Measurements from ENCODE around the gene LEO1. TPM values are rescaled to one million over a fixed set of nuclear protein-coding genes. Genes with fewer than 3 reads are reported as not detected.
"Not testable (repeated sequence)": the region's sequence is repeated elsewhere in the genome, so short reads cannot be mapped to it uniquely, and the experiment has no call there.

Gene LEO1
- total RNA-seq, 2 donors from 2014 or later, result 9.1 to 10.0 TPM

DNA sequence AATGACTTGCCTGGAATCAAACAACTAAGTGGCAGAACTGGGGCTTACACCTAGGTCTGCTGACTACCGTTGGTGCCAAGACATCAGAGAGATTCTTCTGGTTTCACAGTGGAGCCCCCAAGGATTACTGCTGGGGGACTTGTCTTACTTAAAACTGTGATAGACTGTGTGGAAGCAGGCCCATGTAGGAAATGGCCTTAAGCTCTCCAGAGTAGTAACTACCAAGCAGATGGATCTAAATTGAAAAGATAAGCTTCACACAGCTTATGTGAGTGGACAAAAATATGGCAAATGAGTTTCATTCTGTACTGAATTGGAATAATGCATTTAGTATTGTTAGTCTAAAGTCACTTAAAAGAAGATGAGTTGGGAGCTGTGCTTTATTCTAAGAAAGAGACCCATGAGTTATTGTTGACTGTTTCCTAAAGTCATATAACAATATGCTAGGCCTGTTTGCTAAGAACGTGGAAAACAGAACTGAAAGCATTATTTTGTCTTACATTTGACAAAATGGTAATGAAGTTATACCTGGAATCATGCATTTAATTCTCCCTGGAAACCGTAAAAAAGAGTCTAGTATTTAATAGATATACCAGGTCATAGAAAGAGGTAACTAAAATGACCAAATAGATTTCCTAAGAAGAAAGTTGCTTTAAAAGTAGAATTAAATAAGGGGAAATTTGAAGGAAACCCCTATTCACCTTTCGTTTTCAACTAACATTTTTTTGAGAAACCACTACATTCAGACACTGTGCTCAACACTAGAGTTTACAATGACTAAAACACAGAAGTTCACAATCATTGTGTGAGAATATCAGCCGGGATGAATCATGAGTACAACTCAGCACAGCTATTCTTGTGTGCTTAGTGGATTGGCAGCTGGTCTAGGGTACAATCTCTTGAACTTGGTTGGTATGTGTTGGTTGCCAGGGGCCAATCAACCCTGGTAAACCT lies 34.4 kb upstream of the LEO1 start:
- intact Hi-C loops (cut with DNase I), result no loop called here
- no peak for DNase-seq (ENCODE audit: low spot score)

GRCh38 chr15:52004806-52005205 lies 33.2 kb upstream of the LEO1 start:
- intact Hi-C loops (cut with DNase I), result no loop called here
- no peak for DNase-seq (ENCODE audit: low spot score)

DNA sequence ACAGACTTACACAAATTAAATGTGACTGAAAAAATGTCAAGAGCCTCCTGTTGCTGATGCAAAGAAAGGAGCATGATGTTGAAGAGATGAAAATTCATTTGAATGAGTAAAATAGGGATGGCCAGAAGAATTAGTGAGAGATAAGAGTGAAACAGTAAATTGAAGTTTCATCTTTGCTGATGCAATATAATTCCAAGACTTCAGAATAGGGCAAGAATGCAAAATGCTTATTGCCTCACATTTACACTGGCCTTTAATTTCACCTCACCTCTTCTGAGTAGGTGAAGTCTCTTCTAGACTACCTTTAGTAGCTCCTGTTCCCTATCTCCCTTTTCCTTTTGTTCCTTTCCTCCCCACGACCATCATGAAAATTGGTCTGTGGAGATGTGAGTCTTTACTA lies 32.1 kb upstream of the LEO1 start:
- no peak for DNase-seq (ENCODE audit: low spot score)
- intact Hi-C loops (cut with DNase I), result no loop called here

GRCh38 chr15:52003089-52003488 lies 31.5 kb upstream of the LEO1 start:
- not testable (repeated sequence) for DNase-seq (ENCODE audit: low spot score)

GRCh38 chr15:52002351-52002750 lies 30.8 kb upstream of the LEO1 start:
- intact Hi-C loops (cut with DNase I), result no loop called here
- no peak for DNase-seq (ENCODE audit: low spot score)

More at GRCh38 chr15:52003089-52003488, 31.5 kb upstream of the LEO1 start:
- intact Hi-C loops (cut with DNase I), result not testable (repeated sequence)

DNA sequence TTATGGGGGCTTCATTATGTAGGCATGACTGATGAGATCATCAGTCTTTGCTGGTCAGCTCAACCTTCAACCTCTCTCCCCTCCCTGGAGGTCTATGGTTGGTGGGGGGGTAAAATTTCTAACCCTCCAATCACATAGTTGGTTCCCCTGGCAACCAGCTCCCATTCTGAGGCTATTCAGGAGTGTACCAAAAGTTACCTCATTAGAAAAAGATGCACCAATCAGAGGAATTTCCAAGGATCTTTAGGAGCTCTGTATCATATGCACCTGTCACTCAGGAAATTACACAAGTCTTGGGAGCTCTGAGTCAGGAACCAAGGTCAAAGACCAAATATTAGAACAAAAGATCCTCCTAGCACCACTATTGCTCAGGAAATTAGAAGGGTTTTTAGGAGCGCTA lies 21.4 kb upstream of the LEO1 start:
- intact Hi-C loops (cut with DNase I), result no loop called here
- no peak for DNase-seq (ENCODE audit: low spot score)

DNA sequence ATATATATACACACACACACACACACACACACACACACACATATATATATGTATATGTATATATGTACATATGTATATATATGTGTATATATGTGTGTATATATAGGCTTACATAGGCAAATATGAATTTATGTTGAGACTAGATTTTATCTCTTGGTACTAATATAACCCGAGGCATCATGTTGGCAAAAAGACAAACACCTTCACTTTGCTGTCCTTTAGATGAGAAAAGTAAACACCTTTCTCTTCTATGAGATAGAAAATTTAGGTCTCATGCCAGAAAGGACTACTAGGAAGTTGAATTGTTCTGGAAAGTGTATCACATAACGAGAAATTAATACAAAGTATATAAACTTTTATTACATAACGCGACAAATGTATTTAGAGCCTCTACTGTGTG lies 19.6 kb upstream of the LEO1 start:
- DNase-seq (ENCODE audit: low spot score), result no peak
- intact Hi-C loops (cut with DNase I), result no loop called here

DNA sequence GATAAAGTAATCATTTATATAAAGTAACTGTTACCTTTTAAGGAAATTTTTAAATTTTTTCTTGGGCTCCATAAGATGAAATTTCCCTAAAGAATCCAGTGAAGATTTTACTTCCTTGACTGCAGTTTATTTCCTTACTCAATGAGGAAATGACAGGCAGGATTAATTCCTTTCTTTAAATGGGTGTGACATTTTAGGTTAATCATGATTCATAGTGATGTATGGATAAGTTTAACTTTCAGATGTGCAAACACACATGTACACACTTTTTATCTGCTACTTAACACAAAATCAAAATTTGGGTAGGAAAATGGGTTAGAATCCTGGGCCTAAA lies 11.2 kb upstream of the LEO1 start:
- no peak for DNase-seq (ENCODE audit: low spot score)
- intact Hi-C loops (cut with DNase I), result no loop called here

DNA sequence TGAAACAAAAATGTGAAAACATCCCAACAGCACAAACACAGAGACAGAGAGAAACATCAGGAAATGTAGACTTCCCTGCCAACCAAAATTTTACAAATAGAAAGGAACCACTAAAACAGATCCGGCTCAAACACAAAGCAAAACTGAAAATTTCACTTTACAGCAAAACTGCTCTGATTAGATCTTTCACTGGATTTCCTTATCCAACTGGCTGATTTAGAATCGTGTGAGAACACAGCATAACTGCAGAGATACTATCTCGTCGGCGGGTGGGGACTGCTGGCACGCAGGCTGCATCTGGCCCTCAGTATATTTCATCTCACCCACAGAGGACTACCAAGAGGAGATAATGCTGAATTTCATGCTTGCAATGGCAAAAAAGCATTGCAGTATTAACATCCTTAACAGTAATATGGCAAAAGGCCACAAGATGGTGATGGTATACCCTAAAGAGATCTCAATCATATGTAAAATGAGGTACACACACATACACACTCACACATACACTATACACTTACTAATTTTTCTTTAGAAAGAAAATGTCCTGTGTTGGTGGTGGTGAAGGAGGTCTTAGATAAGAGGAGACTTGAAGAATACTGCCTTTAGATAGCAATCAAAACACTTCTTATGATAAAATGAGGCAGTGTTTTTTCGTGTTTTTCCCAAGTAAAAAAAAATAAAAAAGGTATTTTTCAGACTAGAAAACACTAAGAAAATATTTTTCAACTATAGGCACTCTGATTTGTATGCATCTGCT lies 10.6 kb upstream of the LEO1 start:
- intact Hi-C loops (cut with DNase I), result no loop called here
- no peak for DNase-seq (ENCODE audit: low spot score)

GRCh38 chr15:51973775-51974174 lies 2.2 kb upstream of the LEO1 start:
- intact Hi-C loops (cut with DNase I), result no loop called here
- DNase-seq (ENCODE audit: low spot score), result no peak

GRCh38 chr15:51973220-51973619 lies 1.6 kb upstream of the LEO1 start:
- DNase-seq (ENCODE audit: low spot score), result no peak
- intact Hi-C loops (cut with DNase I), result no loop called here

GRCh38 chr15:51971032-51971374 lies 575 bp downstream of the LEO1 start:
- intact Hi-C loops (cut with DNase I), result no loop called here
- no peak for DNase-seq (ENCODE audit: low spot score)

DNA sequence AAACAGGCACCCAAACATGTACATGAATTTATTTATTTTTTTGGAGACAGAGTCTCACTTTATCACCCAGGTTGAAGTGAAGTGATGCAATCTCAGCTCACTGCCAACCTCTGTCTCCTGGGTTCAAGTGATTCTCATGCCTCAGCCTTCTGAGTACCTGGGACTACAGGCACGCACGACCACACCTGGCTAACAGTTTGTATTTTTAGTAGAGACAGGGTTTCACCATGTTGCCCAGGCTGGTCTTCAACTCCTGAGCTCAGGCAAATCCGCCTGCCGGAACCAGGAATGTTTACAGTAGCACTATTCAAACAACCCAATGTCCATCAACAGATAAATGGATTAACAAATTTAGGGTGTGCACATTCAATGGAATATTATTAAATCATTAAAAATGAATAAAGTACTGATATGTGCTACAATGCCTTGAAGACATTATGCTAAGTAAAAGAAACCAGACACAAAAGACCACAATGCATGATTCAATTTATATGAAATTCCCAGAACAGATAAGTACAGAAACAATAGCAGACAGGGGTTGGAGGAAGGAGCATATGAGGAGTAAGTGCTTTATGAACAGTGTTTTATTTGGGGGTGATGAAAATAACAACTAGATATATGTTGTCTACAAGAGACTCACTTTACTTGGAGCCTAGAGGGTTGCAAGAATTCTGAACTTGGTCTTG lies 1.3 kb downstream of the LEO1 start:
- intact Hi-C loops (cut with DNase I), result no loop called here
- DNase-seq (ENCODE audit: low spot score), result no peak

DNA sequence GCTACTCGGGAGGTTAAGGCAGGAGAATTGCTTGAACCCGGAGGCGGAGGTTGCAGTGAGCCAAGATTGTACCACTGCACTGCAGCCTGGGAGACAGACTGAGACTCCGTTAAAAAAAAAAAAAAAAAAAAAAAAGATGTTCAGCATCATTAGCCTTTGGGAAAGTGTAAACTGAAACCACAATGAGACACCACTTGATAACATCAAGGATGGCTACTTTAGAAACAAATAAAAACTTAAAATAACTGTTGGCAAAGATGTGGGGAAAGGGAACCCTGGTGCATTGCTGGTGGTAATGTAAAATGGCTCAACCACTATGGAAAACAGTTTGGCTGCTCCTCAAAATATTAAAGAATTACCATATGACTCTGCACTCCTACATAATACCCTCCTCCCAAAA lies 1.9 kb downstream of the LEO1 start:
- intact Hi-C loops (cut with DNase I), result no loop called here
- no peak for DNase-seq (ENCODE audit: low spot score)

DNA sequence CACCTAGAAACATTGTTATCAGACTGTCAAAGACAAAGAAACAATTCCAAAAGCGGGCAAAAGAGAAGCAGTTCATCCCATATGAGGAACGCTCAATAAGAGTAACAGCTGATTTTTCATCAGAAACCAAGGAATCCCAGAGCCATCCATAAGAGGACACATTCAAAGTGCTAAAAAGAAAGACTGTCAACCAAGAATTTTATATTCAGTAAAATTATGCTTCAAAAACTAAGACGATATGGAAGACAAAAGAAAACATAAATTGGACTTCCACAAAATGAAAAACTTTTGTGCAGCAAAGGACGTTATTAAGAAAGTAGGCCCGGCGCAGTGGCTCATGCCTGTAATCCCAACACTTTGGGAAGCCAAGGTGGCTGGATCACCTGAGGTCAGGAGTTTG lies 4.0 kb downstream of the LEO1 start:
- intact Hi-C loops (cut with DNase I), result no loop called here
- no peak for DNase-seq (ENCODE audit: low spot score)

DNA sequence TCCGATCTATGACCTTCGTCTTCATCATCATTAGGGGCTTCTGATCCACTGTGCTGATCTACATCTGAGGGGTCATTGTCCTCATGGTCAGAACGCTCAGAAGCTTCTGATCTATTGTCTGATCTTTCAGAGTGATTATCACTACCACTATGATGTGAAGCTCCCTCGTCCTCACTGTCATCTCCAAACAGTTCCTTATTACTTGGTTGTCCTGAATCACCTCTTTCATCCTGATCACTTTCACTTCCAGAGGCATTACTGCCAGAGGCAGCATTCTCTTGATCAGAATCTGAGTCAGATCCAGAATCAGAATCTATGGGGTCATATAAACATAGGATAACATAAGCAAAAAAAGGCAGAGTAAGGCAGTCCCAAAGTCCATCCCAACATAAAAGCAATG lies 5.4 kb downstream of the LEO1 start:
- intact Hi-C loops (cut with DNase I), result no loop called here

GRCh38 chr15:51965691-51966090 lies 5.9 kb downstream of the LEO1 start:
- intact Hi-C loops (cut with DNase I), result no loop called here
- DNase-seq (ENCODE audit: low spot score), result no peak

More for the DNA sequence above, 5.4 kb downstream of the LEO1 start:
- no peak for DNase-seq (ENCODE audit: low spot score)

DNA sequence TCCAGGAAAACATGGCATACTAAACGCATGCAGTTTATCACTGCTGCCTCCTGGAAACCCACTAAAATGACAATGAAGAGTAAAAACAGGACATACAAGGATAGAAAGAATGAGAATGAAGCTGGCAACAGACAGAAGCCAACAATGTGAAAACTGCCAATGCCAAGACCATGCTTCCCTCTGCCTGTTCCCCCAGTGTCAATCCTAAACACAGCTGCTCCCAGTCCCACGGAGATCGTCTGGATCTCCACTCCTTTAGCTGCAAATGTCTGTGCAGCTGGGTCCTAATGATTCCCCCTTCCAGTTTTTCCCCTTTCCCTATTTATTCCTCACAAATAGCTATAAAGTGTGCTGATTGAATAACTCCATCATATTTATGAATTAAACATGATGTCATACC lies 16.1 kb downstream of the LEO1 start:
- intact Hi-C loops (cut with DNase I), result no loop called here
- DNase-seq (ENCODE audit: low spot score), result no peak

- no peak for DNase-seq (ENCODE audit: low spot score)
- intact Hi-C loops (cut with DNase I), result no loop called here
Measured at GRCh38 chr15:51952805-51953204, 18.8 kb downstream of the LEO1 start.

DNA sequence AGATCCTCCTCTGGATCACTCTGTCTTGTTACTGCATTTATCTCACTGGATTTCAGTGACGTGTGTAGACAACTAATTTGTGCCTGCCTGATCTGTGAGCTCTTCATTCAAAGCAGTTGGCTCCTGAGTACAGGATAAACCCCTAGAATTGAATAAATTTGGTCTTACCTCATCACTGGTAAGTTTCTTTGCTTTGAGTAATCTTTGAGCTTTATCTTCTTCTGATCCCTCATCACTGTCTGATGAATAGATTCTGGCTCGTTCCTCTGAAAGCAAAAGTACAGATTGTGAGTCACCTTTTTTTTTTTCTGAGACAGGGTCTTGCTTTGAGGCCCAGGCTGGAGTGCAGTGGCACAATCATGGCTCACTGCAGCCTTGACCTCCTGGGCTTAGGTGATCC lies 24.5 kb downstream of the LEO1 start:
- intact Hi-C loops (cut with DNase I), result no loop called here
- no peak for DNase-seq (ENCODE audit: low spot score)
